HG03342 (cell line): ENCODE results near the gene TBC1D16.

Experiments
- ATAC-seq: cut with Tn5 transposase; IDR thresholded peaks from one replicate; pipeline ENCODE4 v1.9.1; 2021; ENCODE audit warnings: mild to moderate bottlenecking, moderate library complexity; ENCODE audit not compliant: unreplicated experiment

Gene TBC1D16

DNA sequence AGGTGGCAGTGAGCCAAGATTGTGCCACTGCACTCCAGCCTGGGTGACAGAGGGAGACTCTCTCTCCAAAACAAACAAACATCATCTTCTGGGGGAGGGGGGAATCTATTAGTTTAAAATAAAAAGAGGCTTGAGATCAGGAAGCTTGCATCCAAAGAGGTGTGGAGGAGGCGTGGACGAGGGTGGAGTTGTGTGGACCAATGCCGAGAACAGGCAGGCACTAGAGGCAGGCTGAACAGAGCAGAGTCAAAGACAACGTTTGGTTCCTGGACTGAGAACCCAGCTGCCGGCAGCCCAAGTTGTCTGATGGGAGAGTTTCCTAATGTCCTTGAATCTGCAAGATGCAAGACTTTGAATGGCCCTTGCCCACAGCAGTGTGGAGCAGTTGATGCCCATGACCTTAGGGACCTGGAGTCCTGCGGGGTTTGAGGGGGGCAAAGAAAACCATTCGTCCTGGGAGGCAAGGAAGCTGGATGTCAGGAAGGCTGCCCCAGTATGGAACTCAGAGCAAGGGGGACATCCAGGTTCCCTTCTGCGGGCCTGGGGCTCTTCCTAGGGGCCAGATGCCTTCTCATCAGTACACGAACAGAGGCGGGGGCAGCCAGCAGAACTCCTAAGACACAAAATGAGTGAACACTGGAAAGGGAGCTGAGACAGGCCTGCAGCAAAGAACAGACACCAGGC is 9.2 kb downstream of the TBC1D16 start:
- no peak for ATAC-seq

DNA sequence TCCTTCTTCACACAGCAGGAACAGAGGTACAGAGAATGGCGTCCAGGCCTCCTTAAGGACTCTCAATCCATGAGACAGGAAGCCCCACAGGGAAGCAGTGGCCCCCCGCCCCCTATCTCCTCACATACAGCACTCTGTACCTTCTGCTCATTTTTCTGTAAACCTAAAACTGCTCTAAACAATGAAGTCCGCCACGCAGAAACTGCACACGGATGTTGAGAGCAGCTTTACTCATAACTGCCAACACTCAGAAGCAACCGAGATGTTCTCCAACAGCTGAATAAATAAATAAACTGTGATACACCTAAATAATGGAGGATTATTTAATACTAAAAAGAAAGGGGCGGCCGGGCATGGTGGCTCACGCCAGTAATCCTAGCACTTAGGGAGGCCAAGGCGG is 9.9 kb downstream of the TBC1D16 start:
- no peak for ATAC-seq

DNA sequence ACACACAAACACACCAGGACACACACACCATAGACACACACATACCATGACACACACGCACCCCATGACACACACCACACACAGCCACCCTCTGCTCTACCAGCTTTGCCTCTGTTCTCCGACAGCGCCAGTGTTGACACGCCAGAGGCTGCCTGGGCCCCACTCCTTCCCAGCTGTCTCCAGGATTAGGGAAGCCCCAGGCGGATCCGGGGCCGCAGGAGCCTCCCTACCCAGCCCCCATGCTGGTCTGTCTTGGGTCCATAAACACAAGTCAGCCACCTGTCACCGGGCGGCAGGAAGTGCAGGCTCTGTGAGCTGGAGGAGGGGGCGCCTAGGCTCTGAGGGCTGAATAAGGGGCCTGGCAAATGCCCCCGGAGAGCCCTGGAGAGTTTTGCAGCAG is 10.5 kb downstream of the TBC1D16 start:
- no peak for ATAC-seq

DNA sequence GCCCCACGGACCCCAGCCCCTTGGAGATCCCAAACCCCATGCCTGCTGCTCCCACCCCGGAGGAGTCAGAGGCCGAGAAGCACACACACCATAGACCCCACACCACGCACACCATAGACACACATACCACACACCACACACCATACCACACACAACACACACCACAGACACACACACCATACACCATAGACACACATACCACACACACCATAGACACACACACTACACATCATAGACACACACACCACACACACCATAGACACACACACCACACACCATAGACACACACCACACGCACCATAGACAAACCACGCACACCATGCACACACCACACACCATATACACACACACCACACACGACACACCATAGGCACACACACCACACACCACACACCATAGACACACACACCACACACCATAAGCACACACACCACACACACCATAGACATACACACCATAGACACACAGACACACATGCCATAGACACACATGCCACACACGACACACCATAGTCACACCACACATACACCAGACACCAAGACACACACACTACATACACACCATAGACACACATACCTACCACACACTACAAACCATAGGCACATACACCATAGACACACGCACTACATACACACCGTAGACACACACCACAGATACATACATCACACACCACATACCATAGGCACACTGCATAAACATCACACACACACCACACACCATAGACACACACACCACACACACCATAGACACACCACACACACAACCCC is 11.3 kb downstream of the TBC1D16 start:
- ATAC-seq, result no peak

DNA sequence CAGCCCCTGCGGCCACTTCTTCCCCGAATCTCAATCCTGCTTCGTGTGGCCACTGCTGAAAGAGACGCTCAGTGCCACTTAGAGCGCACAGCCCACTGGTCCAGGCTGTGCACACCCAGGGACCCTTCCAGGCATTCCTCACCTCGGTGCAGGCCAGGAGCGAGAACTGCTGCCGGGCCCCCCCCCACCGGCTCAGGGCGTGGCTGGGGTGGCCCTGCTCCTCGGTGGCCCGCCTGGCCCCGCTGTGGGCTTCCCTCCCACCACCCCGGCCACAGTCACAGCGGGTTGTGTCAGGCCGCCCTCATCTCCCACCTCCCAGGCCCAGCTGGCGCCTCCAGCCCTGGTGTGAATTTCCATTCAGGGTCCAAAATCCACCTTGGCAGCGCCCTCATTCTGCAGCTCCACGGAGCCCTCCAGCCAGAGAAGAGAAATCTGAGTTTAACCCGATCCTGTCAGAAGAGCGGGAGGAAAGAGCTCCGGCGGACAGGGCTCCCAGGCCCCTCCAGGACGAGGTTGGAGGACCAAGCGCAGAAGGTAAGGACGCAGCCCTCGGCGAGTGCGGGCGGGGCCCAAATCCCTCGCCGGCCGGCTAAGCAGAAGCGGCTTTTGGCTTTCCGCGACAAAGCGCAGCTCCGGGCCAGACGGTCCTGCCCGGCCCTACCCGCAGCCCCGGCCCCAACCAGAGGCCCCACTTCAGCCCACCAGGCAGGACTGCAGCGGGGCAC is 12.0 kb downstream of the TBC1D16 start:
- no peak for ATAC-seq

DNA sequence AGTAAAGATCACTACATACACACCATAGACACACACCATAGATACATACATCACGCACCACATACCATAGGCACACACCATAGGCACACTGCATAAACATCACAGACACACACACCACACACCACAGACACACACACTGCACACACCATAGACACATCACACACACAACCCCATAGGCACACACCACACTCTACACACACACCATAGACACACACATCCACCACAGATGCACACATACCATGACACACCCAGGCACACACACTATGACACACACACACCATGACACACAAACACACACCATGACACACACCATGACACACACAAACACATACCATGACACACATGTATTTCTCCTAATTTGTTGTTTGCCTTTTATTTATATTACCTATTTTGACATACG is 14.1 kb downstream of the TBC1D16 start:
- ATAC-seq, result no peak

DNA sequence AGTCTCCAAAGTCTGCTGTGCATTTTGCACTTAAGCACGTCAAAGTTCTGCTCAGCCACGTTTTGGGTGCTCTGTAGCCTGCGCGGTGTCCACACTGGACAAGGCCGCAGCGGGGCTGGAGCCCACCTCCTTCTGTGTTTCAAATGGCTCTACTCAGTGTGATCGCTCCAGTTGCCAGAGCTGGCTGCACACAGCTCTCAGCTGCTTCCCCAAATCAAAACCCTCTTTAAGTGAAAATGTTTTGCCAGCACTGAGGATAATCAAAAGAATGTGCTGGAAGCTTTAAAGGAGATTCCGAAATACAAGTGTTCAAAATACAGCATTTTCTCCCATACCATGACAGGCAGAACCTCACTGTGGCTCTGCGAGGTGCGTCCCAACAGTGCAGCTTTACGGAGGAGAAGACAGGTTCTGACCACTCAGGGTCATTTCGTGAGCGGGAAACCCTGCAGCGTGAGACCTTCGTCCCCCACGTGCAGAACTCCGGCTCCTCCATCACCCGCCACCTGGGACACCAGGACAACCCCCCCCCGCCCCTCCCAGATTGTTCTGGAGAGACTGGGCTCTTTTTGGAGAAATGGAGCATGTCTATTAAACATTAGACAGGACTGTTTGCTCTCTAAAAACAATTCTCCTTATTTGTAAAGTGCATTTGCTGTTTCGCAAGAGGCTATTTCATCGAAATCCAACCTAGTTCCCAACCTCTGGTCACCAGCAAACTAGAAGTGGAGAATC is 16.6 kb downstream of the TBC1D16 start:
- ATAC-seq, result no peak

DNA sequence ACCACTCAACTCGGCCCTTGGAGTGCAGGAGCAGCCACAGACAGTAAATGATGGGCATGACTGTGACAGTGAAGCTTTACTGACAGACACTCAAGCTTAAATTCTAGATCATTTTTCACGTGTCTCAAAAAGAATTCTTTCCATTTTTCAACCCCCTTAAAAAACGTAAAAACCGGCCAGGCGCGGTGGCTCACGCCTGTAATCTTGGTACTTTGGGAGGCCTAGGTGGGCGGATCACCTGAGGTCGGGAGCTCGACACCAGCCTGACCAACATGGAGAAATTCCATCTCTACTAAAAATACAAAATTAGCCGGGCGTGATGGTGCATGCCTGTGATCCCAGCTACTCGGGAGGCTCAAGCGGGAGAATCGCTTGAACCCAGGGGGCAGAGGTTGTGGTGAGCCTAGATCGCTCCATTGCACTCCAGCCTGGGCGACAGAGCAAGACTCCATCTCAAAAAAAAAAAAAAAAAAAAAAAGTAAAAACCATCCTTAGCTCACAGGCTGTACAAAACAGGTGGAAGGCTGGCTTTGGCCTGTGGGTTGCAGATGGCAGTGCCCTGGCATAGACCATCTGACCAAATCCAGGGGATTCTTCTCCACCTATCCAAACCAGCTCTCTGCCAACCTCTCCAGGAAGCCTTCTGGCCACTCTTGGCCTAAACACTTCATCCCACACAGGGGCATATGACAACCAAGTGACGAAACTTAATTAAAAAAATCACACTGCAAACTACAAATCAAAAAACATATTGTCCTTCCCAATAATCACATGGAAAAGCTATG is 18.3 kb downstream of the TBC1D16 start:
- ATAC-seq, result no peak

DNA sequence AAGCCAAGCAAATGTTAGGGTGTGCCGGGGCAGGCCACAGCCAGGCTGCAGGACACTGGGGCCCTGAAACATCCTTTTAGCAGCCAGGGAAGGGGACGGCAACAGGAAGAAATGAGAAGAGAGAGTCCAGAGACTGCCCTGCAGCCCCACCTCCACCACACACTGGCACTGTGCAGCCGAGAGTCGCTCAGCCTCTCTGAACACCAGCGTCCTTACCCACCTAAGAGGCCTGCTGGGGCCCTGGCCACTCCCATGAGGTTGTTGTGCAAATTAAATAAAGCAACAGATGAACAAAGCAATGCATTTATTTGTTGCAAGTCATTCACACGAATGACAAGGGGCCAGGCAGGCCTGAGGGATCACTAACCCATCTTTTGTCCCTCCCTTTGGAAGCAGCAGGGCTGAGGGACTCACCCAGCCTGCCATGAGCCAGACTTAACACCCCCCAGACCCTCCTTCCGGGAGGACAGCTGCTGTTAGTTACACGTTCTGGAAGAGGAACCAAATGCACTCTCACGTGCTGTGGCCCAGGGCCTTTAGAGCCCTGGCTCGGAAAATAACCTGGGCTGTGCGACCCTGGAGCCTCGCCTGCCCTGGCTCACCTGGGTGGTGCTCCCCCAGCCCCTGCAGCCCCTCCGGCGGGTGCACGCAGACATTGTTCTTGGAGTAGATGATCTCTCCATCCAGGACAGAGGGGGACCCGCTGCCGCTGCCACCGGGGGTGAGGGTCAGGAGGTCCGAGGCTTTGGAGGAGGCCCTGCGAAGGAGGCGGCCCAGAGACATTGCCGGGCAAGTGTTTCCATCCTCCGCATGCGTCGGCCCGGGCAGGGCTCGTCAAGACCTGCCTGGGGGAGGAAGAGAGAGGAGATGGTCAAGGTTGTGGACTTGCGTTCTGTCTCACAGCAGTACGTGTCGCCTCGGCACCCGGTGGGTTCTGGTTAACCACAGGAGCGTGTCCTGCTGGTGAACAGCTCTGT is 22.6 kb downstream of the TBC1D16 start:
- no peak for ATAC-seq

DNA sequence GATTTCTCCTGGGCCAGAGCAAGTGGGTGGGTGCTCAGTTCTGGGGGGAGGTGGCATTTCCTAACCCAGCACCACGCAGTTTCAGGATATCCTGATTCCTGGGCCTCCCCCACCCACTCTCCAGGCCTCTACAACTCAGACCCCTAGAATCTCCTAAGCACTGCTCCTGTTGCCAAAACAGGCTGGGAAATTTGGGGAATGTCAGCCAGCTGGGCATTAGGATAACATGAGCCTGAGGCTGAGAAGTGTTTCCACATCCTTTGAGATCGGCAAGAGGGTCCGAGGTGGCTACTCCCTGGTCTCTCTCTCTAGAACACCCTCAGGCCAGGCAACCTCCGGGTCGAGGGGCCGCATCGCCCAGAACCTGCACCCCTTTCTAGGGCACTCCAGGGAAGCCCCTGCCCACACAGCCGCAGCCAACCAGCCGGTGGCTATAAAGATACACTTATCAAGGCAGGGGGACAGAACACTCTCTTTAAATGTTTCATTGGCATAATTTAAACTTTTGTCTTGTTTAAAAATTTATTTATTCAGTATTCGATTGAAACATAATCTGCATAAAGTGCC is 23.6 kb downstream of the TBC1D16 start:
- ATAC-seq, result no peak

DNA sequence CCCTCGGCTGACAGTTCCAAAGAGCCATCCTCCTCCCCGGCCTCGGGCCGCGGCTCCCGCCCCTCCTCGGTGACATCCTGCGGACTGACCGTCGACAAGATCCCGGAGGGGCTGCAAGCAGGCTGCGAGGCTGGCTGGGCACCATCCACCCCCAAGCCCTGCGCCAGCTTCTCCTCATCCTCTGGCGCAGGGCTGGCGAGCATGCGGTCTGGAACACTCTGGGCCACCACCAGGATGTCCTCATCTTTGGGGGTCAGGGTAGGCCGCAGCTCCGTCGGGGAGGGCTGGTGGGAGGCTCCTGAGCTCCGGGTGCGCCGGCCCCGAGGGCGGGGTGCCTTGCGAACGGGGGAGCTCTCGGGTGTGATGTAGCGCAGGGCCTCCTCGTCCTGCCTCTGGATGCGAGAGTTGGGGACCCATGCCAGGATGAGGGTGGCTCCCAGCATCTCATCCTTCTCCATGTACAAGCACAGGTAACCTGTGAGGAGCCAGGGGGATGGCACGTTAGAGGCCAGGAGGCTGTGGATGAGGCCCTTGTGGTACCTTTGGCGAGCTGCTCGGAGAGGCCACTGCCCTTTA is 25.3 kb downstream of the TBC1D16 start:
- no peak for ATAC-seq

DNA sequence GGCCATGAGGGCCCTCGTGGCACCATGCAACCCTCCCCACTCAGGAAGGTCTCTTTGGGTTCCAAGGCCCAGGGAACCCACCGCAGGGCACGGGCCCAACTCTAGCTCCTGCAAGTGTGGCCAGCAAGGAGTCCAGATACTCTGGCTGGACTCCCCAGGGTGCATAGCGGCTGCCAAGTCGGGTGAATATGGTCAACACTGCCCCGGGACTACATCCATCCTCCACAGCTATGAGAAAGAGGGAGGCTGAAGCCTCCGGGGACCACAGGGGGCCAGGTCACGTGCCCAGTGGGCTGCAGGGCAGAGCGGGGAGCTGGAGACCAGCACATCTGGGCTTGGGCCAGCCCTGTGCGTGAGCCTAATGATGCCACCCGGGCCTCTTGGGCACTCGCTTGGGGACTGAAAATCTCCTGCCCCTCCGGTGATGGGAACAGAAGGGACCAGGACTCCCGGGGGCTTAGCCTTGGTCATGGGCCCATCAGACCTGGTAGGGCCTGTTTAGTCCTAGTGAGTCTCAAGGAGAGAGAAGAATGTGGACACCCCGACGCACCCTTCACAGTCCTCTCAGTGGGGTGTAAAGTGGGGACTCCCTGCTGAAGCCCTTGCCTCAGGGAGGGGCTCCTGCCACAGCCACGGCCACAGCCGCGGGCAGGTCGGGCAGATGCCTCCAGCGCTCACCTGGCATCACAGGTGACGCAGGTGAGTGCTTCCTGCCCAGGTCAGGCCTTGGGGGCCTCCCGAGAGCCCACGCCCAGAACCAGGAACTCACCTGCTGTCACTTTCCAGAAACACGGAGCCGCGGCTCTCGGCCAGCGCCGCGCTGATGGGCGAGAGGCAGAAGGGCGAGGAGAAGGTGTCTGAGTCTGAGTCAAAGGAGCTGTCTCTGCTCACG is 26.0 kb downstream of the TBC1D16 start:
- no peak for ATAC-seq

DNA sequence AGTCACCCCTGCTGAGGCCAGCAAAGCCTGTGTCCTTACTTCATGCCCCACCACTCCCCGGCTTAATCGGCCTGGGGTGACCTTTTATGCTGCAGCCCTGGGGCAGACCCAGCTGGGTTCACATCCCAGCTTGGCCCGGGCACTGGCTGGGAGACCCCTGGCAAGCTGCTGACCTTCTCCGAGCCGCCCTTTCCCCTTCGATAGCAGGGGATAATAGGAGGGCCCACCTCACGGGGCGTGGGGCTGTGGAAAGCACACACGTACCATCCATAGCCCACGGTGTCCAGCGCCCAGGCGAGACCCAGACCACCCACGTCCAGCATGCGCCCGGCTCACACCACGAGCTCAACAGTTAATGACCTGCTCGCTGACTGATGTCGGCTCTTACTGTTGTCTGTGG is 26.8 kb downstream of the TBC1D16 start:
- no peak for ATAC-seq

DNA sequence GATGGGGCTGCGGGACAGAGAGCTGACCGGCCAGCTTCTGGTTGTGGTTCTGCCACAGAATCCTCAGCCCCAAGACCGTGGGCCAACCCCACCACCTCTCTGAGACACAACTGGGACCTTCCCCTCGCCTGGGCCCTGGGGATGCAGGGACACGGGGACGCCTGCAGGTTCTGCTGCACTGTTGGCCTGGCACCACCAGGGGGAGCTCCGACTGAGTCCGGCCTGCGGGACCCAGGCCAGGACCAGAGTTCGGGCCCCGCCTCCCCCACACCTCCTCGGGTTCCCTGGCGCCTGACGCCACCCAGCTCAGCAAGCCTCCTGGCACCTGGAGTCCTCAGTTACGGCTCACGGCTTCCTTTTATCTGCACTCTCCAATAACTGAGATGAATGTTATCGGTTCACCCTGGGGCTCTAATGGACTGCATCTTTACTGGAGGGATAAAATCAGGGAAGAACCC is 27.3 kb downstream of the TBC1D16 start:
- ATAC-seq, result no peak

DNA sequence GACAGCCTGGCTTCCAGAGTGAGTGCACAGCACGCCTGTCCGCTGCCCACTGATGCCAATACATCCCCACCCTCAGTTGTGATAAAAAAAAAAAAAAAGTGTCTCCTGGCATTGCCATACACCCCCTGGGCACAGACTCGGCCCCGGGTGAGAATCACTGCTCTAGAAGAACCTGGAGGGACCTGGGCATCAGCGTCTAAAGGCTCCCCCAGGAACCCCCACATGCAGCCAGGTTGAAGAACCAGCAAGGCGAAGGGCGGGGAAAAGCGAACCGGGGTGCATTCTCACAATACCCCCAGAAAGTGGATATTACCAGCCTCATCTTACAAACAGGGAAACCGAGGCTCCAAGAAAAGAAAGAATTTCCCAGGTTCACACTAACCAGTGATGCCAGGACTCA is 27.7 kb downstream of the TBC1D16 start:
- no peak for ATAC-seq

DNA sequence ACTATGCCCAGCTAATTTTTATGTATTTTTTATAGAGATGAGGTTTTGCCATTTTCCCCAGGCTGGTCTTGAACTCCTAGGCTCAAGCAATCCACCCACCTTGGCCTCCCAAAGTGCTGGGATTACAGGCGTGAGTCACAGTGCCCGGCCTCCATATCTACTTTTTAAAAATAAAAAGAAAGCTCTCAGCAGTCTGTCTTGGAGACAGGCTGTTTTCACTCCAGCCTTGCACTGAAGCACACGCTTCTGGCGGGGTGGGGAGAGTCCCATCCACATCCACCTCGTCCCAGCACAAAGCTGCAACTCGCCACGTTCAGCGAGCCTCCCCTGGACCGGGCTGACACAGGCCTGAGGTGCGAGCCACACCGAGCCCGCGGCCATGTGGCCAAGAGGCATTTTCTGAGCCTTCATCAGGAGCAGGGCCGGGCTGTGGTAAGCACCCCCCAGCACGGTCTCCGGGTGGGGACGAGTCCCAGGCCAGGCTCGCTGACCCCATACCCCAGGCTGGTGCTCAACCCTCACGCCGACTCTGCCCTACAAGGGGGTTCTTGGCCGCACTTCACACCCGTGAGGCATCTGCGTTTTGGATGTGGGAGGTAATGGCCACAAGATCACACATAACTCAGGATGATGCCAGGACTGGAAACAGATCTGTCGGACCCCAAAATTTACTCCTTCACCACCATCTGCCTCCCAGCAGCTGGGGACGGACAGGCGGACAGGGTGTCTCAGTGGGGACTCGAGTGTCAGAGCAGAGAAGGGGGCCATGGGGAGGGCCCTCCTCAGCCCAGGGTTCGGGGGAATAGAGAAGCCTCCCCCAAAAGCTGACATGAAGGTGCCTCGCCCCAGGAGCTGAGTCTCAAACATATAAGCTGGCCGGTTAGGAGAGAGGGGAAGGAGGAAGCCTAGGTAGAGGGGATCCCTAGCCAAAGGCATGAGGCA is 28.6 kb downstream of the TBC1D16 start:
- no peak for ATAC-seq

DNA sequence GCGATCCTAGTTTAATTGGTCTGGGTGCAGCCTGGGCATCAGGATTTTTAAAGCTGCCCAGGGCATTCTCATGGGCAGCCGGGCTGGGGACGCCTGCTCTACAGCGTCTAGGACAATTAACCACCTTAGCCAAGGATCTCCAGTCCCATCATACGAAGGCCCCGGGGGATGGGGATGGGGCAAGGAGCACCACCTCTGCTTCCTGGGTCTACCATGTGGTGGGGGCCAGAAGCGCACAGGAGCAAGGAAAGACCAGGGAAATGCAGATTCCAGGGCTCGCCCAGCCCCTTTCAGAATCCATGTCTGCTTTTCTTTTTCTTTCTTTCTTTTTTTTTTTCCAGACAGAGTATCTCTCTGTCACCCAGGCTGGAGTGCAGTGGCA is 29.3 kb downstream of the TBC1D16 start:
- no peak for ATAC-seq
